HepG2 (cell line): ENCODE results near the gene P2RY8.

ENCODE experiments used
- AHR ChIP-seq: IDR thresholded peaks from 2 replicates; pipeline ENCODE4 v1.6.1; 2018; ENCODE audit warnings: missing genetic modification reagents, missing compliant biosample characterization
- CBFB ChIP-seq: sonication (generic); formaldehyde crosslinking; IDR thresholded peaks from 2 replicates; pipeline ENCODE4 v1.4.0; 2020; ENCODE audit warnings: missing genetic modification reagents
- CHCHD3 ChIP-seq: sonication (generic); formaldehyde crosslinking; IDR thresholded peaks from 2 replicates; pipeline ENCODE4 v1.8.0; 2022; ENCODE audit warnings: mild to moderate bottlenecking, missing genetic modification reagents, moderate library complexity
- DZIP1 ChIP-seq: sonication (generic); formaldehyde crosslinking; IDR thresholded peaks from 2 replicates; pipeline ENCODE4 v1.5.0; 2020; ENCODE audit warnings: mild to moderate bottlenecking, missing genetic modification reagents
- ZFX ChIP-seq: sonication (generic); formaldehyde crosslinking; IDR thresholded peaks from 2 replicates; pipeline ENCODE4 v1.4.0; 2020; ENCODE audit warnings: mild to moderate bottlenecking, low read depth, missing genetic modification reagents, moderate library complexity
- ZNF17 ChIP-seq: sonication (generic); formaldehyde crosslinking; IDR thresholded peaks from 2 replicates; pipeline ENCODE4 v1.5.0; 2020; ENCODE audit warnings: mild to moderate bottlenecking, missing genetic modification reagents
- ZNF562 ChIP-seq: sonication (generic); formaldehyde crosslinking; IDR thresholded peaks from 2 replicates; pipeline ENCODE4 v1.8.0; 2022; ENCODE audit warnings: missing genetic modification reagents, borderline replicate concordance

- TF ChIP-seq ZNF17 (CRISPR knock-in tag) = no peak
- TF ChIP-seq ZFX = no peak
- no peak for TF ChIP-seq CHCHD3
- no peak for TF ChIP-seq CBFB (CRISPR knock-in tag)
- no peak for TF ChIP-seq ZNF562
- TF ChIP-seq DZIP1 (CRISPR knock-in tag) = no peak
- no peak for TF ChIP-seq AHR (CRISPR knock-in tag)
Observed at GRCh38 chrX:1433646-1434357, 103.2 kb downstream of the P2RY8 start.
